HG03025 (cell line): Measurements from ENCODE around the gene ATP5ME.
A peak's percentile ranks its signal among the peaks of the same experiment; 100 is the strongest.
"Not testable (repeated sequence)": the region's sequence is repeated elsewhere in the genome, so short reads cannot be mapped to it uniquely, and the experiment has no call there.

Experiments
- ATAC-seq: cut with Tn5 transposase; IDR thresholded peaks from one replicate; pipeline ENCODE4 v1.9.1; 2021; ENCODE audit warnings: mild to moderate bottlenecking, moderate library complexity; ENCODE audit not compliant: unreplicated experiment, low FRiP score

ATP5ME gene

GRCh38 chr4:705278-706082 is 31.4 kb upstream of the ATP5ME start, which contains the start of gene PCGF3:
TSS of gene PCGF3 (plus strand) at chr4:705832. CDS start at chr4:733681, 27,849 bp downstream.
- ATAC-seq, result peak; percentile 88

GRCh38 chr4:704971-705277 is 30.8 kb upstream of the ATP5ME start:
- ATAC-seq, result no peak

DNA sequence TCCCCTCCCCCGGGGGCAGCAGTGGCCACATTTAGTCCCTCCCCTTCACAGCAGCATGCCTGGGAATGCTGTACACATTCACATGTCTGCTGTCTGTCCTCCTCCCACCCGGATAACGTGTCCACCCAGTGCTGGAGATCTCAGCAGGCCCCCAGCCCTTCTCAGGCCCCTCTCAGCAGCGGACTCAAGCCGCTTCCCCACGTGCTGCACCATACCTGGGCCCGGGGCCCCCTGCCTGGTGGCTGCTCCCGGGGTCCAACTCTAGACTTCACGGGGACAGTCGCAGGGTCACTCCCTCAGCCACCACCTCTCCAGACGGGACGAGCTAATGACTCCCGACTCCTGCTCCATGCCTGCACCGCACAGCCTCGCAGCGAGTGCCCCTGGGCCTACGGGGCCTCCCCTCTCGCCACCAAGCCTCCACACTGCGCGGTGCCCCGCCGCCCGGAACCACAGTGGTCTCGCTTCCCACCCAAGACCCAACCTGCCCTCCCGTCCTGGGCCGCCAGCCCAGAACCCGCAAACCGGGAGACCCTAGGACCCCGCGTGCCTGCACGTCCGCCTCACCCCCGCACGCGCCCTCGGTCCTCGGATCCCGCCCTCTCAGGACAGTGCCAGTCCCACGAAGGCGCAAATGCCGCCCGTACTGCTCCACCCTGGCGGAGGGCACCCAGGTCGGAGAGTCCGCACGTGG is 30.3 kb upstream of the ATP5ME start:
- ATAC-seq, result no peak

DNA sequence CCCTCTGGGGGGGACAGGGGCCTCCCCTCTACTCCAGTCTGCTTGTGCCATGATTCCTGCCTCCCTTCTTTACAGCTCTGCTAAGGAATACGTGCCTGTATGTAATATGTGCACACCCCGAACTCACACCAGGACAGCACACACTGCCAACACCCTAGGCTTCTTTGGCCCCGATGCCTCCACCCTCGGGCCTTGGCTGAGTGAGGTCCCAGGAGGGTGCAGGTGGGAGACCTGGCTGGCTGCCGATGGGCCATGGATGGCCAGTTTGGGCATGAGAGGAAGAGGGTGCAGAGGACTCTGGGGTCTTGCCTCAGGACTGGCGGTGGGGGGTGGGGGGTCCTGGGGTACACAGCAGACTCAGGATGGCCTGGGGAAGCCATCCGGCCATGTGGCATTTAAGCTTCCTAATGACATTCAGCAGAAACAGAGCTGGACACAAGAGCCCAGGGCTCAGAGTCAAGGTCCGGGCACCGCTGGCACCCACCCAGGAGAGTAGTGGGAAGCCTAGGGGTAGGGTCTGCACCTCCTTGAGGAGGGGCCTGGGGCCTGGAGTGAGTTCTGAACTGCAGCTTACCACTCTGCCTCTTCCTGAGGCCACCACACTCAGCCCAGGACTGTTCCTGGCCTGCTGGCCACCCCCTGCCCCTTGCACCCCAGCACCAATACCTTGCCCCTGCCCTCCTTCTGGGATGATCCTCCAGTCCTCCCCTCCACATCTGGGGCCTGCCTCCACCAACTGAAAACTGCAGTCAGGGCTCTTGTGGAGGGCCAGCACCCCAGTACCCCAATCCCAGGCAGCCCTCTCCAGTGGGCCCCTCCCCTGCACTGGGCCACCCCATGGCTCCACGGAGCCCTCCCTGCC is 29.5 kb upstream of the ATP5ME start:
- ATAC-seq, result no peak

GRCh38 chr4:702618-703048 is 28.6 kb upstream of the ATP5ME start:
- no peak for ATAC-seq

DNA sequence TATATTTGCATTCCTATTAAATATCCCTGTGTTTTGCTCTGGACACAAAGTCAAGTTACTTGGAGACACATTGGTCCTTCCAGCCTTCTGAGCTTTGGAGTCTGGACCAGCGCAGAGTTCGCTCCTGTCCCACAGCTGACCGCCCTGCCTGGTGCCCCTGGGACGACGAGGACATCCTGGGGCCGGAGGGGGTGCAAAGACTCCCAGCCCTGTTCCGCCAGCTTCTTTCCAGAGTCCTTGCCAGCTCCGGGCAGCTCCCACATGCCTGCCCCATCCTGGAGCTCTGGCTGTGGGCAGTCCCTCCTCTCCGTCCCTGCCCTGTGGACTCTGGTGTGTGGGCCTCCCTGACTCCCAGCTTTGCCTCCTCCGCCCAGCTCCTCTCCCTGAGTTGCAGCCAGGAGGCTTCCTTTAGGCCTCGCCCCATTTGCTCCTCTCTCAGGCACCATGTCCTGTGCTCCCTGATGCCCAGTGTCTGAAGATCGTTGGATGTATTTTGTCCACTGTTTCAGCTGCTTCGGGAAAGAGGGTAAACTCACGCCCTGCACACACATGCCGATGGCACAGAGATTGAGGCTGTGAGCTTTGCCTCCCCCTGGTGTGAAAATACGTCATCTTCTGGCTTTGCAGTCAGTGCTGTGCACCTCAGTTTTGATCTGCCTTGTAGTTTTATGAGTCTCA is 26.6 kb upstream of the ATP5ME start:
- no peak for ATAC-seq

DNA sequence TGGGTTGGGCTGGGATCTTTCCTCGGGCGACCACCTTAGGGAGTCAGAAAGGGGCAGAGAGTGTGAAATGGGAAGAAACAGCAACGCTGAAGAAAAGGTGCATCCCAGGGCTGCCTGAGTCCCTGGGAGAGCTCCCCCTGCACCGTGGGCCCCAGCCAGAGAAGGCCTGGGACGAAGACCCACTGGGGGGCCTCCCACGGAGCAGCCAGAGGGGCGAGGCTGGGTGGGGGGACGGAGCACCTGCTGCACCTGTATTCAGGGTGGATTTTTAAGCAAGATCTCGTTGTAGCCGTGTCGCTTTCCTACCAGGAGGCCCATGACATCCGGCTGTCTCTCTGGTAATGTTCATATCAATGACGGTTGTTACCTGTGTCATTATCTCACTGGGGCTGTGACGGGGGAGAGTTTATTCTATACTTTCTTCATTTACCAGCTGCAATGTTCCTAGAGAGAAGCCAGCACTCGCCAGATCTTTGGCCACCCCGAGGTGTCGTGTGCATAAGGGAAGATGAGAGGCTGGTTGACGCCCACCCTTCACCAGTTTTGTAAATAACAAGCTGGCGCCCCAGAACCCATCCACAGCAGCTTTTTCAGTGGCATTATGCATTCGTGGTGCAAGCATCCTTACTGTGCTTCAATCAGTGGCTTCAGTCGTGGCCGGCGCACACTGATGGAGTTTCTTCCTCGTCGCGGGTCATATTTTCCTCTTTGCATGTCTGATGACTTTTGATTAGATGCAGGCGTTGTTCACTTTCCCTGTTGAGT is 25.9 kb upstream of the ATP5ME start:
- ATAC-seq, result no peak

GRCh38 chr4:694341-694940 is 20.4 kb upstream of the ATP5ME start:
- not testable (repeated sequence) for ATAC-seq

DNA sequence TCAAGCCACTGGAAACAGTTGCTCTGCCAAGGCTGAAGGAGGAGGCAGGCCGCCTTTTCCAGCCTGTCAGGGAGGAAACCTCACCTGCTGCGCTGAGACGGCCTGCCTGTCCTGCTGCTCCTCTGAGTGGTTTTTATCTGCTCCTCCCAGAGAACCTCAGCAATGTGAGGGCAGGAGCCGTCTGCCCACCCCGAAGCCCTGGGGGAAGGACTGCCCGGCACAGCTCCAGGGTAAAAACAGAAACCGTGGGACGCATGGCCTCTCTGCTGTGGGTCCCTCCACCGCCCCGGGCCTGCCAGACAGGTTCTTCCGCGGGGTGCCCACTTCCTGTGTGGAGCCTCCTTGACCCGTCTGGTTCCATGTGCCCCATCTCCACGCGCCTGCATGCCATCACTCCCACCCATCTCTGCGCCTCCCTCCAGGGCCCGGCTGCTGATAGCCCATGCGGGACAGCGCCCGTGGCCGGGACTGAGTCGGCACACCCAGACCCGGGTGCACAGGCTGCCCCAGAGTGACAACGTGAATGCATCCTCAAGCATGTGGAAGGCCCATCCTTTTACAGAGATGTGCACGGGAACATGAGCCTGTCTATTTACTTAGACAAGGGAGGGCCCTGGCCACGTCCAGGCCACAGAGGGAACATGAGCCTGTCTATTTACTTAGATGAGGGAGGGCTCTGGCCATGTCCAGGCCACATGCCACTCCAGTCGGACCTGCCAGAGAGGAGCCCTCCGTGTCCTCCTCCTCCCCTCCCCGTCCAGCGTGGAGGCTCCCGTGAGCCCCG is 18.9 kb upstream of the ATP5ME start:
- no peak for ATAC-seq

- ATAC-seq, result no peak
Measured at GRCh38 chr4:689723-690122, 15.6 kb upstream of the ATP5ME start.

DNA sequence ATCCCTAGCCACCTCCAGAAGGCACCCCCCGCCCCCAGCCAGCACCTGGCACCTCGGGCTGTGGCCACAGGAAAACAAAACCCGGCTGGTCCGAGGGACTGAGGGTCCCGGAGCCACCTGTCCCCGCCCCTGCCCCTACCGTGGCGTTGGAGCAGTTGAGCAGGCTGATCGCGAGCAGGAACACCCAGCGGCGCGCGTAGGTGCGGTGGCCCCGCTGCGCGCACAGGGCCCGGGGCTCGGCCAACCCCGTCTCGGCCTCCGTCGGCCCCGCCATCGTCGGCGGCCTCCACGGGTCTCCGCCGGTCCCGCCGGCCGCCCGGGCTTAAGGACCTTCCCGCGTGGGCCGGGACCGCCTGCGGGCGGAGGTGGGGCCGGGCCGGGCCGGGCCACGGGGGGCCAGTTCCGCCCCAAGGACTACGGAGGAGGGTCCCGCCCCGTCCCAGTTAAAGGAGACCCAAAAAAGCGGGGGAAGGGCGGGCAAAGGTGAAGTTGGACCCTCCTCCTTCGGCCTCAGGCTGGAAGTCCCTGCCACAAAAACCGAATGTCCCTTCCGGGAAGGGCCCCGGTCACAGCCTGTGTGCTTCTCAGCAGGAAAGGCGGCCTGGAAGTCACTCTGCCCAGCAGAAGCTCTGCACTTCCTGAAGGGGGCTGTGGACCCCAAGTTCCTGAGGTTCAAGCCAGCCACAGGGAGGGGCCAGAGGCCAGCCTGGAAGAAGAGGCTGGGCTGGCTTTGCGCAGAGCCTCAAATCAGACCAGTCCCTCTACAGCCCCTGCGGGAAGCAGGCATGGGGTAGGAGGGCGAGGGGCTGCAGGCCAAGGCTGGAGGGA is 15.0 kb upstream of the ATP5ME start, which contains the start of gene SLC49A3:
Gene SLC49A3 (minus strand): TSS at position 298 of the 828 bp plus-strand sequence. CDS start 24 bp downstream, at position 274.
- no peak for ATAC-seq

DNA sequence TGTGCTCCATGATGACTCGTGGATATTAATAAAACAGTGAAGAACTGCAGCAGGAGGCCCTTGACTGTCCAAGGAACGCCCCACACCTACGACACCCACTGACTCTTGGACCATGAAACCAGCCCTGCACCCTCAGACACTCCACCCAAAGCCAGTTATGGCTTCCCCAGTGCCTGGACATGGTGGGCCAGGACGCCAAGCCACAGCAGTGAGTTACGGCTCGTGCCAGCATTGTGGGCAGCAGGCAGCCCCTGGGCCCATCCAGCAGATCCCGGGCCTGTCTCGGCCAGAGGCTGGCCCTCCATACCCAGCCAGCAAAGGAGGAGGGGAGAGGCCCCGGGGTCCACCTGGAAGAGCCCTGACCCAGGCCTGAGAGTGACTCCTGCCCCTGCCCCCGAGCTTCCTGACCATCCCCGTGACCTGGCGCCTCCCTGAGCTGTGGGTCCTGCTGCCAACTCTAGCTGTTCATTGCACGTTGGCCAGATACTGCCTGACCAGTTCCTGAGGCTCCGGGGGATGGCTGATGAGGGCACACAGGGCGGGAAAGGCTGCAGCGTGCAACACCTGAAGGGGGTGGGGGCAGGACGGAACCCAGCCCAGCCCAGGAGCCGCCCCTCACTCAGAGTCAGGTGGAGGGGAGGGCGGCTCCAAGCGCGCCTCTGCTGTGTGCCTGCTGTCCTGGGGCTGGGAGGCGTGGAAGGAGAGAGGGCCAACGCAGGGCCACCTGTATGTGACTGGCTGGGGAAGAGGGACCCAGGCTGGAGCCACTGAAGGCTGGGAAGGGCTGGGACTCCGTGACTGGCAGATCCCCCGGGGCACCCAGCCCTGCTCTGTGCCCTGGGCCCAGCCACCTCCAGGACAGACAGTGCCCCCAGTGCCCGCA is 14.1 kb upstream of the ATP5ME start:
- no peak for ATAC-seq

DNA sequence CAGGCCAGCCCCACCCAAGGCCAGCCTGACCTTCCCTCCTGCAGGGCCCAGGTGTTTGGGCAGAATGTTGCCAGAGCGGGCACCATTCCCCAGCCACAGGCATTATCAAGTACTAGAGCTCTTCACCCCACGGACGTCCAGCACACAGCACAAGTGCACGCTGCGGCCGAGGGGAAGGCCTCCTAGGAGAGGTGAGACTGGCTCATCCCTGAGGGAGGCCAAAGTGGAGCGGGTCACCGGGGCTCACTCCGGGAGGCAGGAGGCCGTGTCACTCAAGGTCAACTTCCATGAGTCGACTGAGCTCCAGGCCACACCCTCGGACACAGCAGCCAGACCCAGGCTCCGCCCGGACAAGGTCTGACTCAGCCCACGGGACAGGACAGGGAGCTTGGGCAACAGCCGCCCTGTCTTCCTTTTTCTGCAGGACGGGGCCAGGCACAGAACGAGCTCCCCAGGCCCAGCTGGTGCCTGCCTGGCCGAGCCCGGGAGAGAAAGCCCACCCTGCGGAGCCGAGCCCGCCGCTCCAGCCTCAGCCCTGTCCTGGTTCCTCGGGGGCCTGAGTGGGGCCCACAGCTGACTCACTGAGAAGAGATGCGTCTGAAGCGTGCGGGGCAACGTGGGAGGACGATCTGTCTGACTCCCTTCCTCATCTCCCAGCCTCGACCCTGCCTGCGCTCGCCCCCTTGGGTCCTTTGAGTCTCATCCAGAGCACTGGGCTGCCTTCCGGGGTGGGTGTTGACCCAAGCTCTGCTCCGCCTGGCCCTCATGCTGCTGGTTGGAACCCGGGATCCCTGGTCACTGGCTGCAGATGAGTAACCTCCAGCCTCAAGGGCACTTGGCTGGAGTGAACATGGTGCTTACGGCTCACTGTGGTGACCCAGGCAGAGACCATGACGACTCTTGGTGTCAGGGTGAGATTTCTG is 13.2 kb upstream of the ATP5ME start:
- ATAC-seq, result no peak

DNA sequence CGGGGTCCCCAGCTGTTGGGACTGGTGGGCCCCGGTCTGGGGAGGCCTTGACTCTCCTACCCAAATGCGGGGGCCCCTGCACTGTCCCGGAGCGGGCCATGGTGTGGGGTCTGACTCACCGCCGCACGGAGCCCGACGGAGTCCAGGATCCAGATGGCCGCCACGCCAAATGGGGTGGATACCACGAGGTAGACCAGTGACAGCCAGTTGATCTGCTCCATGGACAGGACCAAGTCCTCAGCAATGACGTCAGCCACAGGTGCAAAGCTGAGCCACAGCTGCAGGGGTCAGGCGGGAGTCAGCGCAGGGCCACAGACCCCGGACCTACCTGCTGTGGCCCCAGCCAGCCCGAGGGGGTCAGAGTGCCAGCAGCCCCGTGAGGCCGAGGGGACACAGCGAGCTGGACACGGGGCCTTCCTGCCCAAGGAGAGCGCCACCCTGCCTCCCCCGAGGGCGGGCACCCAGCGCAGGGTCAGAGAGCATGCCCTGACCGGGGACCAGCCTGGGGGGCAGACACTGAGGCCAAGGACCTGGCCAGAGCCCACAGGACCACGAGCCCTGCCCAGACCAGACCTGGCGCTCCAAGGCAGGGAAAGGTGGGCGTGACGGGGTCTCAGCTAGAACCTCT is 12.5 kb upstream of the ATP5ME start:
- ATAC-seq, result no peak
